Measurements from ENCODE around the gene ABCF3. TPM values are rescaled to one million over a fixed set of nuclear protein-coding genes. Genes with fewer than 3 reads are reported as not detected.

ABCF3 gene
- total RNA-seq, 1 experiment from 2014 or later, result 56.1 TPM

GRCh38 chr3:184231671-184232070, 45.7 kb downstream of the ABCF3 start:
- Histone ChIP-seq H3K27me3 (ENCODE audit: insufficient read depth, low read length) (peaks cover 37% of the 10 kb centered on the region), H3K9ac (ENCODE audit: extremely low read depth, insufficient read length, low read length) (no peak overlapping the region), H2BK12ac (ENCODE audit: insufficient read length, low read depth, low read length) (no peak overlapping the region), H3K23ac (ENCODE audit: insufficient read length, low read depth, low read length) (no peak overlapping the region), H2BK5ac (ENCODE audit: insufficient read length, low read length) (no peak overlapping the region), H3K56ac (ENCODE audit: insufficient read length, low read depth, low read length) (no peak overlapping the region), H4K5ac (ENCODE audit: insufficient read length, low read depth, low read length) (no peak overlapping the region), H3T11ph (ENCODE audit: low read length) (no peak overlapping the region), H4K20me1 (ENCODE audit: control insufficient read depth, insufficient read depth, insufficient read length) (no peaks in the 10 kb centered on the region), H3K18ac (ENCODE audit: insufficient read length, low read depth, low read length) (no peak overlapping the region), H4K91ac (ENCODE audit: insufficient read length, low read depth, low read length) (no peak overlapping the region), H3K79me1 (ENCODE audit: insufficient read depth, low read depth, low read length, poor library complexity, severe bottlenecking) (no peaks in the 10 kb centered on the region), H2AK5ac (ENCODE audit: insufficient read length, low read length) (no peak overlapping the region), H3K27ac (ENCODE audit: insufficient read length, low read depth, low read length) (no peak overlapping the region), H3K9me3 (ENCODE audit: control insufficient read depth, low read depth, low read length) (no peaks in the 10 kb centered on the region), H3K4me2 (ENCODE audit: insufficient read depth, insufficient read length, low read length) (no peak overlapping the region), H3K4me1 (ENCODE audit: insufficient read depth, low read length) (no peaks in the 10 kb centered on the region), H3K4ac (ENCODE audit: low read depth, low read length) (no peak overlapping the region), H3K23me2 (ENCODE audit: insufficient read length, low read depth, low read length, poor library complexity, severe bottlenecking) (peaks cover 15% of the 10 kb centered on the region), H3K79me2 (ENCODE audit: insufficient read depth, low read length) (no peaks in the 10 kb centered on the region), H2BK20ac (ENCODE audit: low read depth, low read length, poor library complexity, severe bottlenecking) (no peak overlapping the region), H2BK15ac (ENCODE audit: low read depth, low read length) (no peak overlapping the region), H2BK120ac (ENCODE audit: low read depth, low read length, poor library complexity, severe bottlenecking) (no peak overlapping the region), H4K8ac (replicated peaks; ENCODE audit: insufficient read length, low read depth, low read length) (no peak overlapping the region), H3K14ac (ENCODE audit: insufficient read depth, low read length) (no peak overlapping the region), H2AFZ (ENCODE audit: low read length) (no peak overlapping the region)
- Mint-ChIP-seq H3K4me1 (peaks cover 2 to 10% of the 10 kb centered on the region in 2 experiments), H3K4me3 (peak overlapping the region in 1 of 2 experiments; percentile 83; a peak in 1 of 5 replicates), H3K27me3 (ENCODE audit: low read depth) (peaks cover 60% of the 10 kb centered on the region), H3K27ac (no peak overlapping the region; a peak in 1 of 7 replicates), H3K36me3 (ENCODE audit: insufficient read depth in 1 of 3, low read depth in 3 of 3) (no peaks in the 10 kb centered on the region), H3K9me3 (no peaks in the 10 kb centered on the region)
- WGBS (ENCODE audit: extremely low coverage, insufficient read length, low lambda C conversion rate), result no CpG with 5 or more reads among the region's 3 CpGs
- no peak for DNase-seq
- no peak for TF ChIP-seq CTCF (conservative IDR thresholded peaks at IDR 0.05)
